HCT116 (cell line): ENCODE data around the gene ENOSF1. TPM values are rescaled to one million over a fixed set of nuclear protein-coding genes. Genes with fewer than 3 reads are reported as not detected.

ENCODE experiments used
- total RNA-seq: library from RNA; stranded (reverse); gene quantifications from one replicate; pipeline ENCODE4 v1.2.1, GENCODE V29; 2021; ENCODE audit not compliant: unreplicated experiment

ENOSF1 gene
- total RNA-seq, 1 experiment from 2014 or later: 90.0 TPM

Other genes with a start within 250 kb of the ENOSF1 start
- gene COLEC12, start 211.9 kb downstream of the ENOSF1 start, total RNA-seq: not detected
- not detected for gene CETN1, start 132.2 kb downstream of the ENOSF1 start, total RNA-seq
- gene CLUL1, start 115.6 kb downstream of the ENOSF1 start, total RNA-seq: 0.91 TPM
- 245 TPM for gene TYMS, start 55.0 kb downstream of the ENOSF1 start, total RNA-seq
- 84.5 TPM for gene YES1, start 99.6 kb upstream of the ENOSF1 start, total RNA-seq
- not detected for gene ADCYAP1, start 192.2 kb upstream of the ENOSF1 start, total RNA-seq